NCI-H1930 (cell line): ENCODE results near the gene SPEN.
"Not testable (repeated sequence)": the region's sequence is repeated elsewhere in the genome, so short reads cannot be mapped to it uniquely, and the experiment has no call there.

ENCODE experiments used
- DNase-seq, 2 experiments: peaks; one replicate each; lab custom pipeline; 2025; lab: John Stamatoyannopoulos, UW

SPEN gene

DNA sequence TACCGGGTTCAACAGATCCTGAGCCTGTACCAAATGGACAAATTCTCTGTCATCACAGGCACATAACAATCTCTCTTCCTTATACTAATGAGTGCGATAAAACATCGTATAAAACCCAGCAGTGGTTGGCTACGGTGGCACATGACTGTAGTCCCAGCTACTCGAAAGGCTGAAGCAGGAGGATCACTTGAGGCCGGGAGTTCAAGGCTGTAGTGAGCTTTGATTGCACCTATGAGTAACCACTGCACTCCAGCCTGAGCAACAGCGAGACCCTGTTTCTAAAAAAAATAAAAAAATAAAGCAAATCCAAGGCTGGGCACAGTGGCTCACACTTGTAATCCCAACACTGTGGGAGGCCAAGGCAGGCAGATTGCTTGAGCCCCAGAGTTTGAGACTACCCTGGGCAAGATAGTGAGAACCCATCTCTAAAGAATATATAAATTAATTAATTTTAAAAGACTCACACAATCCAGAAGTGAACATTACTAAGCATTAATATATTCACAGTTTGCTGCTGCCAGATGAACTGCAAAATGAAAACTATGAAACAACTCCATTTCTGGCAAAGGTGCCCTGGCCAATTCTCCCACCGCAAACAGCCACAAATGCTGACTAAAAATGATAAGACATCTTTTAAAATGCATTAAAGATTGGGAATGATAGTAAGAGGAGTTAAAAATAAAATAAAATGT, 115.3 kb downstream of the SPEN start:
- no peak for DNase-seq

DNA sequence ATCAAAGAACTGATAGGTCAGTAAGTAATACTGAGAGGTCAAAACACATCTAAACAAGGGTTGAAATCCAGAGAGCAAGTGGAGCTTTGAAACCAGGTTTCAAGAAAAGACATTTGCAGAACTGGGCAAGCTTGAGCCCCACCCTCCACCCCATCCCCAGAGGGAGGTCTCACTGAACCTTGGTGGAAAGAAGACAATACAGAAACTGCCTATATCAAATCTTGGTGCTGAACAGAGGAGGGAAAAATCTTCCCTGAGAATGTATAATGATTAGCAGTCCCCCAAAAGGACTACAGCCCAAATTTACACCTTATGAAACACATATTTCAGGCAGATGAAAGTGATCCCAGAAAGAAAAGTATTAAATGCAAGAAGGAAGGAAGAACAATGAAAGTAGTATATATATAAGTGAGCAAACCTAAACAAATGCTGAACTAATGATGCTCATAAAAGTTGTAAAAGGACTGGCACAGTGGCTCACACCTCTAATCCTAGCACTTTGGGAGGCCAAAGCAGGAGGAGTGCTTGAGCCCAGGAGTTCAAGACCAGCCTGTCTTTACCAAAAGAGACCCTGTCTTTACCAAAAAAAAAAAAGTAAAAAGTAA, 116.0 kb downstream of the SPEN start:
- DNase-seq = no peak

DNA sequence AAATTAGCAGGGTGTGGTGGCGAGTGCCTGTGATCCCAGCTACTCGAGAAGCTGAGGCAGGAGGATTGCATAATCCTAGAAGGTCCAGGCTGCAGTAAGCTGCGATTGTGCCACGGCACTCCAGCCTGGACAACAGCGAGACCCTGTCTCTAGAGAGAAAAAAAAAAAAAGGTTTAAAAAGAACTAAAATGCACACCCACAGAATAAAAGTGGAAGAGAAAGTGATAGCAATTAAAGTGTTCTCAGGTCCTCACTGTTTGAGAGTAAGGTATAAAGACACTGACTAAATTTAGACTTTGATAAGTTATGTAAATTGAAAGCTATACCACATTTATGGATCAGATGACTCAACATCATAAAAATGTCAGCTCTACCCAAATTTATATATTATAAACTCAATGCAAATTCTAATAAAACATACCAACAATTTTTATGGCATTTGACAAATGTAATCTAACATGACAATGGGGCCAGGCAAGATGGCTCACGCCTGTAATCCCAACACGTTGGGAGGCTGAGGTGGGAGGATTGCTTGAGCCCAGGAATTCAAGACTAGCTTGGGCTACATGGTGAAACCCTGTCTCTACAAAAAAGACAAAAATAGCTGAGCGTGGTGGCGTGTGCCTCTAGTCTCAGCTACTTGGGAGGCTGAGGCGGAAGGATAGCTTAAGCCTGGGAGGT, 116.6 kb downstream of the SPEN start:
- no peak for DNase-seq

DNA sequence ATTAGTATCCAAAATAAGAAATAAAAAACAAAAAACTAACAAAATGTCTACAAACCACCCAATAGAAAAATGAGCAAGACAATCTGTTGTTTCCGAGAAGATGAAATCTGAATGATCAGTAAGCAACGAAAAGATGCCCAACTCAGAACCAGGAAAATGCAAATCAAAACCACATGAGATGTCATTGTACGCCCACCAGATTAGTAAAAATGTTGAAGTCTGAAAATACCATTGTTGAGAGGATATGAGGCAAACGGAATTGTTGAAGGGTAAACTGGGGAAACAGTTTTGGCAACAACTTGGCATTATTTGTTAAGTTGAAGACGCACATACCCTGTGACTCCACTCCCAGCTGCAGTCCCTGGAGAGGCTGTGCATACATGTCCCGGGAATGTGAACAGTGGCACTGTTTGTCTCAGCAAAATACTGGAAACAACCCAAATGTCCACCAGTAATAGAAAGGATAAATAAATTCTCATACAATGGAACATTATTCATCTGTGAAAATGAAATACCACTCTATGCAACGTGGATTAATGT, 117.8 kb downstream of the SPEN start:
- DNase-seq = no peak

DNA sequence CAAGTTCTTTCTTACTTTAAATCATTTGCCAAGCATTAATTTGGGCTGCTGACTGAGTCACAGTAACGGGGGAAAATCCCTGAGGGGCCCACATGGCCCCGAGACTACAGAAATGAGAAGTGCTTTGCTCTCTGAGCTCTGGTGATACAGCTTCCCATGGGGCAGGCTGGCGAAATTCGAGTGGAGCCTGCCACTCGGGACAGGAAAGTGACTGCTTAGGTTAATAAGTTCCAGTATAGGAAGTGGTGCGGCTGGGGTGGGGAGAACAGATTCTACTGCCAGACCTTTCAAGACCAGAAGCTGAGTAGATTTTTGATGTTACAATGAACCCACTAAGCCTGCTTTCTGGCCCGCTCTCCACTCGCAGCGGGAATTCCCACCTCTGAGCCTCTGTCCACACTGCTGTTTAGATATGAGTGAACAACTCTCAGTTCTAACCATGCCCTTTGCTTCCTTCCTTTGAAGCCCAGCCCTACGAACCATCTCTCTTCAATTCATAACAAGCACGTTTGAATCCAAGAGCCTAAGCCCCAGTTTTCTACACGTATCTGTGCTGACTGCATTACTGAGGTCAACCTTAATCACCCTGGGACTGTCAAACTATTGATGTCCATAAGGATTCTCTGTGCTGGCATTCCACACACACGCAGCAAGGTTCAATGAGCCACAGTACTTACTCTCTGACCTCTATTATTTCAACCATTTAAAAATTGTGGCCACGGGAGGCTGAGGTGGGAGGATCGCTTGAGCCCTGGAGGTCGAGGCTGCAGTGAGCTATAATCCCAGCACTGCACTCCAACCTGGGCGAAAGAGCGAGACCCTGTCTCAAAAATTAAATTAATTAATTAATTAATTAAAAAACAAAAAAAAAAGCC, 118.8 kb downstream of the SPEN start:
- no peak for DNase-seq

GRCh38 chr1:15966956-15967344, 119.4 kb downstream of the SPEN start:
- no peak for DNase-seq

- DNase-seq = no peak
These were observed 120.7 kb downstream of the SPEN start for GRCh38 chr1:15968172-15968571.

DNA sequence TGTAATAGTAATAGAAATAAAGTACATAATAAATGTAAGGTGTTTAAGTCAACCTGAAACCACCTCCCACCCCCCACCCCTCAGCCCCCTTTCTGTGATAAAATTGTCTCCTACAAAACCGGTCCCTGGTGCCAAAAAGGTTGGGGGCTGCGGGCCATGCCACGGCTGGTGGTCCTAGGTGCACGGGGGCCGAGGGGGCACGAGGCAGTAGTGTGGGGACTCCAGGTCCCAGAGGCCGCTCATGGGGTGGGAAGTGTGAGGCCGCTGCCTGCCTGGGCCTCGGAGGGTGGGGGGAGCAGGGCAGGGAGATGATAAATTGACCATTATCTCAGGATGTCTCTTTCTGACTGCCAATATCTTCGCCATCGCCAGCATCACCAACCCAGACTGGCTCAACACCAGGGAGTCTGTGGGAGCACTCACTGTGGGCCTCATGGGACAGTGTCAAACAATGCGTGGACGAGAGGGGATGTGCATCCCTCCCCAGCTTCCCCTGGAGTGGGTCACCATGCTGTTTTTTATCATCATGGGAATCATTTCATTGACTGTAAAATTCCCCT, 121.9 kb downstream of the SPEN start:
- no peak for DNase-seq

GRCh38 chr1:15970911-15971310, 123.4 kb downstream of the SPEN start:
- no peak for DNase-seq

DNA sequence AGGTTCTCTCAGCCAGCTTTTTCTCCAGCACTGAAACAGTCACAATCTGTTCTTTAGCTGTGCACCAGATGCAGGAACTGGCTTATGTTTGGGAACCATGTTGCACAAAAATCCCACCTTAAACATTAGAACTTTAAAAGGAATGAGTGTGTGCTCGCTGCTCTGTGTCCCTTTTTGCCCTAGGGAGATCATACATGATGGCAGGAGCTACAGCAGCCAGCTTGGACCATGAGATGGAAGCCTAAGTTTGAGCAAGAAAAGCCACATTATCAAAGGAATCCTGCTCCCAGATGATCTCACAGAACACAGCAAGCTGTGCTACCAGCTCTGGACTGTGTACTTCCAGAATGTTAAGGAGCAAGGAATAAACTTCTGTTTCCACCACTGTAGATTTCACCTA, 124.9 kb downstream of the SPEN start:
- no peak for DNase-seq

DNA sequence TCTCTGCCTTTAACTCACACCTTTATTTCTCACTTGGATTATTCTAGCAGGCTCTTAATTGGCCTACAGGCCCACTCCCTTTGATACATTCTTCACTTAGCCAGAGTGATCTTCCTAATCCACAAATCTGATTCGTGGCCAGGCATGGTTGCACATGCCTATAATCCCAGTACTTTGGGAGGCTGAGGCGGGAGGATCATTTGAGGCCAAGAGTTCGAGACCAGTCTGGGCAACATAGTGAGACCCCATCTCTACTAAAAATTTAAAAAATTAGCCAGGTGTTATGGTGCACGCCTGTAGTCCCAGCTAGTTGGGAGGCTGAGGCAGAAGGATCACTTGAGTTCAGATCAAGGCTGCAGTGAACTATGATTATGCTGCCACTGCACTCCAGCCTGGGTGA, 126.3 kb downstream of the SPEN start:
- DNase-seq = no peak

DNA sequence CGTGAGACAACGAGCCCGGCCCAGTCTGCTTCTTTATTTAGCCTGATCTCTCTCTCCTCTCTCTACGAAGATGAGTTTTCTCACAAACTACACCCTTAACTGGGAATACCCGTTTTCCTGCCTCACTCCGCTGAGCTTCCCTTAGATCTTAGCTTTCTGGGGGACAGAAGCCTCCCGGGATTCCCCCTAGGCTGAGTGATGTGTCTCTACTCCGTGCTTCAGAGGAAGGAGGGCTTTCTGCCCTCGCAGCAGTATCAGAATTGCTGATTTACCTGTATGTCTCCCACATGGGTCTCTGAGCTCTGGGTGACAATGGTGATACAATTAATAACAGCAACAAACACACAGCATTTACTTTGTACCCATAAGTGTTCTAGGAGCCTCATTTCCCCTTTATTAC, 127.3 kb downstream of the SPEN start:
- no peak for DNase-seq

GRCh38 chr1:15975358-15975804, 127.9 kb downstream of the SPEN start:
- DNase-seq = peak; percentile 67 to 68

- DNase-seq = peak; percentile 93 to 94
These were observed 128.5 kb downstream of the SPEN start, which contains the start of gene ZBTB17 for GRCh38 chr1:15975805-15976680. Gene ZBTB17 (minus strand): TSS chr1:15976101. CDS start chr1:15948495, 27,606 bp downstream.

DNA sequence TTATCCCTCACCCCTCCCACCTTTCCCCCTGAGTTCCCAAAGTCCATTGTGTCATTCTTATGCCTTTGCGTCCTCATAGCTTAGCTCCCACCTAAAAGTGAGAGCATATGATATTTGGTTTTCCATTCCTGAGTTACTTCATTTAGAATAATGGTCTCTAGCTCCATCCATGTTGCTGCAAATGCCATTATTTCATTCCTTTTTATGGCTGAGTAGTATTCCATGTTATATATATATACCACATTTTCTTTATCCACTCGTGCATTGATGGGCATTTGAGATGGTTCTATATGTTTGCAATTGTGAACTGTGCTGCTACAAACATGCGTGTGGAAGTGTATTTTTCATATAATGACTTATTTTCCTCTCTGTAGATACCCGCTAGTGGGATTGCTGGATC, 130.4 kb downstream of the SPEN start:
- DNase-seq = not testable (repeated sequence)

DNA sequence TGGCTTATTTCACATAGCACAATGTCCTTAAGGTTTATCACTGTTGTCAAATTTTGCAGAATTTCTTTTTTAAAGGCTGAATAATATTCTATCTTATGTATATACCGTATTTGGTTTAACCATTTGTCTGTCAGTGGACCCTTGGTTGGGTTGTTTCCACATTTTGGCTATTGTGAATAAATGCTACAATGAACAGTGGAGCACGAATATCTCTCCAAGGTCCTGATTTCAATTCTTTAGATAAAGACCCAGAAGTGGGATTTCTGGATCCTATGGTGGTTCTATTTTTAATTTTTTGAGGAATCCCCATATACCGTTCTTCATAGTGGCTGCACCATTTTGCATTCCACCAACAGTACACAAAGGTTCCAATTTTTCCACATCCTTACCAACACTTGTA, 134.2 kb downstream of the SPEN start:
- DNase-seq = no peak

GRCh38 chr1:15983275-15983674, 135.8 kb downstream of the SPEN start:
- no peak for DNase-seq

DNA sequence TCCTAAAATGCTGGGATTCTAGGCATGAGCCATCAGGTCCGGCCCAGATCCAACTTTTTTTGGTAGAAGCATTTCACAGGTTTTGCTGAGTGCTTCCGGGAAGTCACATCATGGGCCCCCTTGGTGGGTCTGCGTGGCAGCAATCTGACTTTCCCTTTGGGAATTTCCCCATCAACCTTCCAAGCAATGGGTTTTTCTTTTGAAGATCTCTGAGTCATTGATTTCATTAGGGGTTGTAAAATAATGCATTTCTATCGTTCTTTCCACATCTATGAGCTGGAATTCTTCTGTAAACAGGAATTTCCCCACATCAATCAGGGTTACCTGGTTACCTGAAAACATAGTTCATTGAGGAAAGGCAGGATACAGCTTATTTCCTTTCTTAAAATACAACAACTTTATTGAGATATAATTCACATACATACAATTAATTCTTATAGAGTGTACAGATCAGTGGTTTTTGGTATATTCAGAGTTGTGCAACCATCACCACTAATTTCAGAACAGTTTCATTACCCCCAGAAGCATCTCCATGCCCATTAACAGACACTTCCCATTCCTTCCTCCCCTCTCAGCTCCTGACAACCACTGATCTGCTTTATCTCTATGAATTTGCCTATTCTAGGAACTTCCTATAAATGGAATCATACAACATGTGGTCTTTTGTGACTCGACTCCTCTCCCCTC, 138.2 kb downstream of the SPEN start:
- DNase-seq = no peak

GRCh38 chr1:15988856-15989736, 141.6 kb downstream of the SPEN start:
- no peak for DNase-seq
